Neural progenitor cell (in vitro differentiated cells): Measurements from ENCODE around the gene PLEKHO1. TPM values are rescaled to one million over a fixed set of nuclear protein-coding genes. Genes with fewer than 3 reads are reported as not detected.

Experiments used
- DNase-seq: peaks from one replicate; pipeline ENCODE4 v3.0.0-alpha.2; 2016; ENCODE audit warnings: low spot score
- H2AFZ ChIP-seq: fragments of 200-600 bp; sonication (generic); replicated peaks from 2 replicates; pipeline ENCODE4 v1.6.1; 2016; ENCODE audit warnings: antibody characterized with exemption
- H3F3A ChIP-seq: fragments of 200-600 bp; sonication (generic); 2 replicates; pipeline ENCODE4 v1.6.1; 2016; ENCODE audit warnings: antibody characterized with exemption, low read depth
- H3K27ac ChIP-seq: fragments of 200-600 bp; sonication (generic); 2 replicates; pipeline ENCODE4 v1.5.1; 2016; ENCODE audit warnings: mild to moderate bottlenecking
- H3K27me3 ChIP-seq: fragments of 200-600 bp; sonication (generic); 2 replicates; pipeline ENCODE4 v1.6.1; 2016; ENCODE audit warnings: mild to moderate bottlenecking, moderate library complexity
- H3K36me3 ChIP-seq: fragments of 200-600 bp; sonication (generic); 2 replicates; pipeline ENCODE4 v1.5.1; 2016
- H3K4me1 ChIP-seq: fragments of 200-600 bp; sonication (generic); 2 replicates; pipeline ENCODE4 v1.6.1; 2016; ENCODE audit warnings: mixed run types
- H3K4me2 ChIP-seq: fragments of 200-600 bp; sonication (generic); 2 replicates; pipeline ENCODE4 v1.6.1; 2016
- H3K4me3 ChIP-seq: fragments of 200-600 bp; sonication (generic); 2 replicates; pipeline ENCODE4 v1.5.1; 2016
- H3K79me2 ChIP-seq: fragments of 200-600 bp; sonication (generic); 2 replicates; pipeline ENCODE4 v1.6.1; 2016; ENCODE audit warnings: low read depth
- H3K9ac ChIP-seq: fragments of 200-600 bp; sonication (generic); 2 replicates; pipeline ENCODE4 v1.6.1; 2016
- H3K9me3 ChIP-seq: fragments of 200-600 bp; sonication (generic); 2 replicates; pipeline ENCODE4 v1.5.1; 2016; ENCODE audit warnings: low read depth
- H4K20me1 ChIP-seq: fragments of 200-600 bp; sonication (generic); 2 replicates; pipeline ENCODE4 v1.6.1; 2016; ENCODE audit warnings: low read depth
- H3K27ac Mint-ChIP-seq: 3 replicates; pipeline ENCODE4 v1.8.0; 2021; ENCODE audit warnings: mixed read lengths
- H3K27me3 Mint-ChIP-seq: 2 replicates; pipeline ENCODE4 v1.8.0; 2022; ENCODE audit warnings: low read depth, mild to moderate bottlenecking, inconsistent platforms, moderate library complexity, mixed read lengths; ENCODE audit not compliant: insufficient read depth
- H3K36me3 Mint-ChIP-seq: 3 replicates; pipeline ENCODE4 v1.8.0; 2021; ENCODE audit warnings: mixed read lengths
- H3K4me1 Mint-ChIP-seq: 3 replicates; pipeline ENCODE4 v1.8.0; 2021; ENCODE audit warnings: mixed read lengths
- H3K4me3 Mint-ChIP-seq: 3 replicates; pipeline ENCODE4 v1.8.0; 2021; ENCODE audit warnings: mild to moderate bottlenecking, moderate library complexity, mixed read lengths
- H3K9me3 Mint-ChIP-seq: 3 replicates; pipeline ENCODE4 v1.8.0; 2020; ENCODE audit warnings: mixed read lengths
- CTCF ChIP-seq: fragments of 200-600 bp; sonication (generic); IDR thresholded peaks from 2 replicates; pipeline ENCODE4 v1.5.1; 2017; ENCODE audit warnings: antibody characterized with exemption, mild to moderate bottlenecking
- EZH2 ChIP-seq: fragments of 200-600 bp; sonication (generic); IDR thresholded peaks from 2 replicates; pipeline ENCODE4 v1.6.1; 2017; ENCODE audit warnings: antibody characterized with exemption, mild to moderate bottlenecking, moderate library complexity
- EZH2phosphoT487 ChIP-seq: fragments of 200-600 bp; sonication (generic); IDR thresholded peaks from 2 replicates; pipeline ENCODE4 v1.6.1; 2017; ENCODE audit warnings: antibody characterized with exemption
- total RNA-seq: library from RNA; depleted of rRNA; stranded (reverse); fragments of >200 nt; gene quantifications from 2 replicates; pipeline ENCODE4 v1.2.3, GENCODE V29; 2015; ENCODE audit warnings: low replicate concordance

PLEKHO1 gene
- total RNA-seq, 1 donor from 2014 or later: 39.3 TPM

GRCh38 chr1:150165622-150166612 lies 16.2 kb downstream of the PLEKHO1 start:
- Mint-ChIP-seq H3K27me3 (peaks cover 7% of the 10 kb centered on the region), H3K9me3 (no peaks in the 10 kb centered on the region), H3K27ac (peak overlapping the region; percentile 83), H3K4me3 (no peak overlapping the region), H3K36me3 (peaks cover 4% of the 10 kb centered on the region), H3K4me1 (peaks cover 45% of the 10 kb centered on the region)
- no peaks in the 10 kb centered on the region for H4K20me1 ChIP-seq
- peaks cover 25% of the 10 kb centered on the region for H3K4me1 ChIP-seq
- H3K4me3 ChIP-seq: no peak overlapping the region
- H3K9me3 ChIP-seq: no peaks in the 10 kb centered on the region
- H3F3A ChIP-seq: peaks cover 36% of the 10 kb centered on the region
- no peak overlapping the region for H2AFZ ChIP-seq
- H3K27me3 ChIP-seq: no peaks in the 10 kb centered on the region
- no peak overlapping the region for H3K9ac ChIP-seq
- no peaks in the 10 kb centered on the region for H3K79me2 ChIP-seq
- H3K27ac ChIP-seq: no peak overlapping the region
- no peaks in the 10 kb centered on the region for H3K36me3 ChIP-seq
- H3K4me2 ChIP-seq: no peak overlapping the region
- TF ChIP-seq EZH2phosphoT487 (no peak), CTCF (peak; percentile 73)
- peak; percentile 79 for DNase-seq

GRCh38 chr1:150168960-150169601 lies 19.4 kb downstream of the PLEKHO1 start:
- Histone ChIP-seq H3K36me3 (no peaks in the 10 kb centered on the region), H3K9ac (no peak overlapping the region), H3K4me3 (no peak overlapping the region), H3F3A (peaks cover 9% of the 10 kb centered on the region), H3K4me1 (peaks cover 5% of the 10 kb centered on the region), H3K4me2 (no peak overlapping the region), H3K27ac (no peak overlapping the region), H3K79me2 (no peaks in the 10 kb centered on the region), H3K9me3 (no peaks in the 10 kb centered on the region), H2AFZ (no peak overlapping the region), H4K20me1 (no peaks in the 10 kb centered on the region), H3K27me3 (no peaks in the 10 kb centered on the region)
- Mint-ChIP-seq H3K4me3 (no peak overlapping the region), H3K9me3 (no peaks in the 10 kb centered on the region), H3K4me1 (peaks cover 38% of the 10 kb centered on the region), H3K27ac (no peak overlapping the region), H3K36me3 (no peaks in the 10 kb centered on the region), H3K27me3 (peaks cover 3% of the 10 kb centered on the region)
- peak; percentile 73 for DNase-seq
- TF ChIP-seq CTCF: peak; percentile 87
- no peak for TF ChIP-seq EZH2phosphoT487

GRCh38 chr1:150171801-150172200 lies 22.1 kb downstream of the PLEKHO1 start:
- no peak overlapping the region for H2AFZ ChIP-seq
- peak overlapping the region; percentile 76 for H3K27ac Mint-ChIP-seq

More at GRCh38 chr1:150171801-150172200, 22.1 kb downstream of the PLEKHO1 start:
- Histone ChIP-seq H3K27ac (no peak overlapping the region), H3K79me2 (no peaks in the 10 kb centered on the region), H3K36me3 (no peaks in the 10 kb centered on the region), H3K9ac (no peak overlapping the region), H3K4me3 (no peak overlapping the region), H3K9me3 (no peaks in the 10 kb centered on the region), H3K4me2 (no peak overlapping the region), H3F3A (no peaks in the 10 kb centered on the region), H4K20me1 (no peaks in the 10 kb centered on the region), H3K27me3 (no peaks in the 10 kb centered on the region), H3K4me1 (peaks cover 5% of the 10 kb centered on the region)
- H3K9me3 Mint-ChIP-seq: no peaks in the 10 kb centered on the region
- TF ChIP-seq EZH2phosphoT487: no peak
- no peak for TF ChIP-seq CTCF
- no peak for TF ChIP-seq EZH2
- no peaks in the 10 kb centered on the region for H3K36me3 Mint-ChIP-seq
- H3K27me3 Mint-ChIP-seq: peaks cover 3% of the 10 kb centered on the region
- no peak for DNase-seq
- no peak overlapping the region for H3K4me3 Mint-ChIP-seq
- peaks cover 28% of the 10 kb centered on the region for H3K4me1 Mint-ChIP-seq
